Measurements from ENCODE around the gene PHF1. TPM values are rescaled to one million over a fixed set of nuclear protein-coding genes. Genes with fewer than 3 reads are reported as not detected.

Gene PHF1
- total RNA-seq, 4 donors from 2014 or later, result 40.8 to 56.5 (median 48.9) TPM

DNA sequence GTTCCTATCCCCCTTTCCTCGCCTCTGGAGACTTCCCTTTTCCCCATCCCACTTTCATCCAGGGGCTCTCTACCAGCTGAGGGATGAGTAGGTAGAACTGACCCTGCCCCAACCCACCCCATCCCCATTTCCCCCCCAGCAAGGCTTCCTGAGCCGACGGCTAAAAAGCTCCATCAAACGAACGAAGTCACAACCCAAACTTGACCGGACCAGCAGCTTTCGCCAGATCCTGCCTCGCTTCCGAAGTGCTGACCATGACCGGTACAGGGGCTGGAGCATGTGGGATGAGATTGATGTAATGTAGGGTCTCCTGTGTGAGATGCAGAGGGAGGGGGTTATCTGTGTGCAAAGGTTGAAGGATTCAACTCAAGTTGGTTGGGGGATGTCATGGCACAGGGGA lies 21.7 kb downstream of the PHF1 start:
- DNase-seq (ENCODE audit: low spot score), result no peak
- TF ChIP-seq, protein P1, sequence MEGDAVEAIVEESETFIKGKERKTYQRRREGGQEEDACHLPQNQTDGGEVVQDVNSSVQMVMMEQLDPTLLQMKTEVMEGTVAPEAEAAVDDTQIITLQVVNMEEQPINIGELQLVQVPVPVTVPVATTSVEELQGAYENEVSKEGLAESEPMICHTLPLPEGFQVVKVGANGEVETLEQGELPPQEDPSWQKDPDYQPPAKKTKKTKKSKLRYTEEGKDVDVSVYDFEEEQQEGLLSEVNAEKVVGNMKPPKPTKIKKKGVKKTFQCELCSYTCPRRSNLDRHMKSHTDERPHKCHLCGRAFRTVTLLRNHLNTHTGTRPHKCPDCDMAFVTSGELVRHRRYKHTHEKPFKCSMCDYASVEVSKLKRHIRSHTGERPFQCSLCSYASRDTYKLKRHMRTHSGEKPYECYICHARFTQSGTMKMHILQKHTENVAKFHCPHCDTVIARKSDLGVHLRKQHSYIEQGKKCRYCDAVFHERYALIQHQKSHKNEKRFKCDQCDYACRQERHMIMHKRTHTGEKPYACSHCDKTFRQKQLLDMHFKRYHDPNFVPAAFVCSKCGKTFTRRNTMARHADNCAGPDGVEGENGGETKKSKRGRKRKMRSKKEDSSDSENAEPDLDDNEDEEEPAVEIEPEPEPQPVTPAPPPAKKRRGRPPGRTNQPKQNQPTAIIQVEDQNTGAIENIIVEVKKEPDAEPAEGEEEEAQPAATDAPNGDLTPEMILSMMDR (IDR thresholded peaks at IDR 0.05), result no peak
- ATAC-seq (ENCODE audit: low FRiP score), result no peak

DNA sequence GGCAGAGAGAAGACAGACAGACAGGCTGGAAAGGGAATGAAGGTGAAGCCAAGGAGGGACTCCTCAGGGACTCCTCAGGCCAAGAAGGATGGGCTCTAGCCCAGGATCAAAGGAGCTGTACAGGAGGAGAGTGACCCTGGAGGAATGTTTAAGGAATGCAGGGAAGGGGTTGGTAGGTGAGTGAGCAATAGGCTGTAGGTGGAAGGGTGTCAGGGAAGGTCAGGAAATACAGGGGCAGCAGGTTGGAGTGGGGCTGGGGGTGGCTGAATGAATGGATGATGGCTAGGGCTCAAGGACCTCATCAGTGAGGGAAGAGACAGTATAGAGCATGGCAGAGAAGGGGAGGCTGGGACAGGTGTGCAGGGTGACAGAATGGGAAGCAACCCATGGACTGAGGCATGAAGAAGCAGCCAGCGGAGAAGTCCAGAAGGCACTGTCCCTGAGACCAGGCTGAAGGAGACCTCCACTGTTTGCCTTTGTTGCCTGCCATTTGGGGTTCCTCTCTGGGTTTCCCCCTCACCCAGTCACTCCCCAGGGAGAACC lies 22.3 kb downstream of the PHF1 start:
- DNase-seq (ENCODE audit: low spot score), result no peak
- TF ChIP-seq, protein P1 (IDR thresholded peaks at IDR 0.05), result no peak
- peak; percentile 12 for ATAC-seq (ENCODE audit: low FRiP score)

DNA sequence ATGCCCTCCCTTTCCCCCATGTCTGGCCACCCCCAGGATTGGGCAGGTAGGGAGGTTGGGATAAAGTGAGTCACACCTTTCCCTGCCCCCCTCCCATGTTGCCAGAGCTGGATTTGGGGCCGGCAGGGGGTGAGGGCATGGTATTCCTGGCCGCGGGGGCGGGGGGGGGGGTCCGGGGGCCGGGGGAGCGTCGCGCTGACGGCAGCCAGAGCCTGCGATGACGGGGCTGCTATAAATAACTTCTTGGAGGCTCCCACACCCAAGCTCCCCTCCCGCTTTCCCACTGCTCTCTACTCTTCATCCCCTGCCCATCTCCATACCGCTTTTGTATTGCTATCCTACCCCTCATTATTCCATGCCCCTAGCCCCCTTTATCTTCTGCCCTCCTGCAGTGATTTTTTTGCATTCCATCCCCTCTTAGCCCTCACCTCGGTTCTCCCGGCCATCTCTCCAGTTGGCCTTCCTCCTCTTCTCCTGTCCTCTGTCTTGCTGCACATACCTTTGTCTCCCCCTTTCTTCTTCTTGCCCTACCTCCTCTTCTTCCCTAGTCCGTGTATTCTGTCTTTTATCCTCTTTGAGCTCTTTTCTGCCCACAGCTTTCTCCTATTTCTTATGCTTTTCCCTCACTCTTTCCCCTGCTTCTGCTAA lies 22.9 kb downstream of the PHF1 start:
- no peak for DNase-seq (ENCODE audit: low spot score)
- ATAC-seq (ENCODE audit: low FRiP score), result peak; percentile 53
- TF ChIP-seq, protein P1 (IDR thresholded peaks at IDR 0.05), result no peak

DNA sequence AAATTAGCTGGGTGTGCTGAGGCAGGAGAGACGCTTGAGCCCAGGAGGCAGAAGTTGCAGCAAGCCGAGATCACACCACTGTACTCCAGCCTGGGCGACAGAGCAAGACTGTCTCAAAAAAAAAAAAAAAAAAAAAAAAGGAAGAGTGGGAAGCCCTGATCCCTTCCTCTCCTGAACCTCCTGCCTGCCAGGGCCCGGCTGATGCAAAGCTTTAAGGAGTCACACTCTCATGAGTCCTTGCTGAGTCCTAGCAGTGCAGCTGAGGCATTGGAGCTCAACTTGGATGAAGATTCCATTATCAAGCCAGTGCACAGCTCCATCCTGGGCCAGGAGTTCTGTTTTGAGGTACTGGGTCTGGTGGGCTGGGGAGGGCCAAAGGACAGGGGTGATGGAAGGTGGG lies 24.1 kb downstream of the PHF1 start:
- TF ChIP-seq, protein P1 (IDR thresholded peaks at IDR 0.05), result no peak
- ATAC-seq (ENCODE audit: low FRiP score) (no peak), DNase-seq (ENCODE audit: low spot score) (no peak)

DNA sequence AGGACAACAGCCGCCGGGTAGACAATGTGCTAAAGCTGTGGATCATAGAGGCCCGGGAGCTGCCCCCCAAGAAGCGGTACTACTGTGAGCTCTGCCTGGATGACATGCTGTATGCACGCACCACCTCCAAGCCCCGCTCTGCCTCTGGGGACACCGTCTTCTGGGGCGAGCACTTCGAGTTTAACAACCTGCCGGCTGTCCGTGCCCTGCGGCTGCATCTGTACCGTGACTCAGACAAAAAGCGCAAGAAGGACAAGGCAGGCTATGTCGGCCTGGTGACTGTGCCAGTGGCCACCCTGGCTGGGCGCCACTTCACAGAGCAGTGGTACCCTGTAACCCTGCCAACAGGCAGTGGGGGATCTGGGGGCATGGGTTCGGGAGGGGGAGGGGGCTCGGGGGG lies 26.9 kb downstream of the PHF1 start:
- no peak for DNase-seq (ENCODE audit: low spot score)
- TF ChIP-seq, protein P1 (IDR thresholded peaks at IDR 0.05), result no peak
- ATAC-seq (ENCODE audit: low FRiP score), result no peak

DNA sequence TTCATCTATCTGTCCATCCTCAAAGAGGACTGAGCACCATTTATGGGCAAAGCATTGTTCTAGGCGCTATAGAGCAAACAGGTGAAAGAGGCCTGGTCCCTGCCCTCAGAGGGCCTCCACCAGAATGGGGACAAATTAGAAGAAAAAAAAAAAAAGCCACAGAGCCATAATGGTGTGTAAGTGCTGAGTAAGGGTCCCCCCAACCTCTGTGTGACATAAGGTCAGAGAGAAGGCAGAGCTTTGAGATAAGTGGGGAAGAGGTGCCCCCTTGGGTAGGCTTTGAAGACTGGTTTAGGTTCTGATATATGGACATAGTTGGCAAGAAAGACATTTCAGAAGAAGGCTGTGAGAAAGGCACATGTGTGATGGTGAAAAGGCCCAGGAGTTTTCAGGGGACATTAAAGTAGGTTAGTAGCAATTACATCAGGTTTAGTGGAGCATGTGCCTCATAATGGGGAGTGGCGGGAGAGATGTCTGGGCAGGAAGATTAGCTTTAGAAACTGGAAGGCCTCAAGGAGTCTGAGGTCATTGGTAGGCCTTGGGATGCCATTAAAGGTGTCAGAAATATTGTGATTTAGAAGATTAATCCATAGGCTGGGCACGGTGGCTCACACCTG lies 28.3 kb downstream of the PHF1 start:
- TF ChIP-seq, protein P1 (IDR thresholded peaks at IDR 0.05), result no peak
- no peak for DNase-seq (ENCODE audit: low spot score)
- no peak for ATAC-seq (ENCODE audit: low FRiP score)
